Astrocyte of the spinal cord (primary cell): Measurements from ENCODE around the gene PROK2.

Experiments
- DNase-seq: peaks from one replicate; pipeline ENCODE4 v3.0.0; 2011; ENCODE audit warnings: low read depth, low spot score
- H3K4me3 ChIP-seq: 2 replicates; pipeline ENCODE4 v1.5.1; 2011; ENCODE audit warnings: low read depth, mild to moderate bottlenecking, low read length, moderate library complexity
- CTCF ChIP-seq: IDR thresholded peaks from 2 replicates; pipeline ENCODE4 v1.5.1; 2012; ENCODE audit warnings: low read depth, mild to moderate bottlenecking, low read length, inconsistent platforms
- in situ Hi-C: cut with HindIII; loops from 2 replicates; pipeline ENCODE4 v1.10.0; 2017; ENCODE audit warnings: low sequenced_read_pairs

Gene PROK2

GRCh38 chr3:71791634-71792033 lies 6.7 kb upstream of the PROK2 start:
- no peak overlapping the region for H3K4me3 ChIP-seq
- DNase-seq = no peak
- no peak for TF ChIP-seq CTCF
- in situ Hi-C loops = no loop called here

- H3K4me3 ChIP-seq = no peak overlapping the region
- no peak for TF ChIP-seq CTCF
- in situ Hi-C loops = no loop called here
- DNase-seq = no peak
These were observed 5.0 kb upstream of the PROK2 start for GRCh38 chr3:71789922-71790321.

GRCh38 chr3:71787851-71788405 lies 3.0 kb upstream of the PROK2 start:
- no peak for DNase-seq
- no peak for TF ChIP-seq CTCF
- no peak overlapping the region for H3K4me3 ChIP-seq
- in situ Hi-C loops = no loop called here

GRCh38 chr3:71786551-71786950 lies 1.6 kb upstream of the PROK2 start:
- no peak for DNase-seq
- H3K4me3 ChIP-seq = no peak overlapping the region
- in situ Hi-C loops = no loop called here
- no peak for TF ChIP-seq CTCF

GRCh38 chr3:71786217-71786549 lies 1.2 kb upstream of the PROK2 start:
- DNase-seq = no peak
- in situ Hi-C loops = no loop called here
- H3K4me3 ChIP-seq = no peak overlapping the region
- no peak for TF ChIP-seq CTCF

- DNase-seq = no peak
- in situ Hi-C loops = no loop called here
- TF ChIP-seq CTCF = no peak
- no peak overlapping the region for H3K4me3 ChIP-seq
These were observed 726 bp upstream of the PROK2 start for GRCh38 chr3:71785532-71786216.
